Nephron progenitor cell (in vitro differentiated cells): ENCODE data around the gene HMOX1.

Source experiments
- DNase-seq: peaks from one replicate; pipeline ENCODE4 v3.0.0; 2021
- H3K27ac Mint-ChIP-seq: 2 replicates; pipeline ENCODE4 v1.8.0; 2021; ENCODE audit warnings: mild to moderate bottlenecking, moderate library complexity, mixed read lengths
- H3K27me3 Mint-ChIP-seq: 2 replicates; pipeline ENCODE4 v1.8.0; 2021; ENCODE audit warnings: mild to moderate bottlenecking, low read depth, mixed read lengths; ENCODE audit not compliant: poor library complexity
- H3K36me3 Mint-ChIP-seq: 2 replicates; pipeline ENCODE4 v1.8.0; 2021; ENCODE audit warnings: low read depth, mixed read lengths
- H3K4me1 Mint-ChIP-seq: 2 replicates; pipeline ENCODE4 v1.8.0; 2021; ENCODE audit warnings: mixed read lengths
- H3K4me3 Mint-ChIP-seq: 2 replicates; pipeline ENCODE4 v1.8.0; 2021; ENCODE audit warnings: mild to moderate bottlenecking, moderate library complexity, mixed read lengths
- H3K9me3 Mint-ChIP-seq: 2 replicates; pipeline ENCODE4 v1.8.0; 2021; ENCODE audit warnings: mild to moderate bottlenecking, moderate library complexity, mixed read lengths
- CTCF ChIP-seq: fragments of 200-600 bp; sonication (generic); IDR thresholded peaks from 2 replicates; pipeline ENCODE4 v1.5.0; 2021; ENCODE audit warnings: antibody characterized with exemption

HMOX1 gene

DNA sequence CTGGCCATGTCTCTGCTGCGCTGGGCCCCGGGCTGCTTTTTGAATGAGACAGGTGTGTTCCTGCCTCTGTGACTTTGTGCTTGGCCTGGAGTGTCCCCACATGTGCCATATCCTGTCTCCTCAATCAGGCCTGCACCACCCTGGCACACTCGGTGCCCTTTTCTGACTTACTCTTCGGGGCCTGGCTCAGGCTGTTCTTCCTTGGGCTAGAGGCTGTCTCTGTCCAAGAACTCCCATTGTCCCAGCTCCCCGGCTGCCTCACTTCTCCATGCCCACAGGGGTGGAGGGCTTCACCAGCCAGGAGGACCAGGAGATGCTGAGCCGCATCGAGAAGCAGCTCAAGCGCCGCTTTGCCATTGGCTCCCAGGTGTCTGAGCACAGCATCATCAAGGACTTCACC lies 42.0 kb downstream of the HMOX1 start:
- no peak for DNase-seq
- H3K27ac Mint-ChIP-seq, result peak overlapping the region; percentile 83
- peaks cover 36% of the 10 kb centered on the region for H3K4me1 Mint-ChIP-seq
- no peak overlapping the region for H3K4me3 Mint-ChIP-seq
- TF ChIP-seq CTCF, result no peak
- no peaks in the 10 kb centered on the region for H3K9me3 Mint-ChIP-seq
- H3K36me3 Mint-ChIP-seq, result peaks cover 41% of the 10 kb centered on the region
- no peaks in the 10 kb centered on the region for H3K27me3 Mint-ChIP-seq

- Mint-ChIP-seq H3K36me3 (peaks cover 39% of the 10 kb centered on the region), H3K4me3 (no peak overlapping the region), H3K9me3 (no peaks in the 10 kb centered on the region), H3K4me1 (peaks cover 36% of the 10 kb centered on the region), H3K27me3 (no peaks in the 10 kb centered on the region), H3K27ac (peak overlapping the region; percentile 94)
- no peak for DNase-seq
- TF ChIP-seq CTCF, result no peak
These were observed 43.2 kb downstream of the HMOX1 start for GRCh38 chr22:35424081-35424480.

- Mint-ChIP-seq H3K9me3 (no peaks in the 10 kb centered on the region), H3K36me3 (peaks cover 32% of the 10 kb centered on the region), H3K4me3 (peak overlapping the region; percentile 29), H3K27me3 (no peaks in the 10 kb centered on the region), H3K27ac (peak overlapping the region; percentile 94), H3K4me1 (peaks cover 36% of the 10 kb centered on the region)
- TF ChIP-seq CTCF, result no peak
- DNase-seq, result no peak
These were observed 43.9 kb downstream of the HMOX1 start for GRCh38 chr22:35424761-35425160.

GRCh38 chr22:35425546-35425945 lies 44.6 kb downstream of the HMOX1 start:
- no peaks in the 10 kb centered on the region for H3K9me3 Mint-ChIP-seq
- no peak overlapping the region for H3K4me3 Mint-ChIP-seq
- peak overlapping the region; percentile 99 for H3K27ac Mint-ChIP-seq
- peaks cover 36% of the 10 kb centered on the region for H3K4me1 Mint-ChIP-seq
- H3K27me3 Mint-ChIP-seq, result no peaks in the 10 kb centered on the region
- no peak for DNase-seq
- TF ChIP-seq CTCF, result no peak
- H3K36me3 Mint-ChIP-seq, result peaks cover 31% of the 10 kb centered on the region

- H3K27ac Mint-ChIP-seq, result peak overlapping the region; percentile 99
- H3K36me3 Mint-ChIP-seq, result peaks cover 34% of the 10 kb centered on the region
- H3K27me3 Mint-ChIP-seq, result no peaks in the 10 kb centered on the region
- H3K4me1 Mint-ChIP-seq, result peaks cover 36% of the 10 kb centered on the region
- DNase-seq, result peak; percentile 50
- no peak for TF ChIP-seq CTCF
- no peaks in the 10 kb centered on the region for H3K9me3 Mint-ChIP-seq
- peak overlapping the region; percentile 58 for H3K4me3 Mint-ChIP-seq
These were observed 45.3 kb downstream of the HMOX1 start for GRCh38 chr22:35425971-35426800.

DNA sequence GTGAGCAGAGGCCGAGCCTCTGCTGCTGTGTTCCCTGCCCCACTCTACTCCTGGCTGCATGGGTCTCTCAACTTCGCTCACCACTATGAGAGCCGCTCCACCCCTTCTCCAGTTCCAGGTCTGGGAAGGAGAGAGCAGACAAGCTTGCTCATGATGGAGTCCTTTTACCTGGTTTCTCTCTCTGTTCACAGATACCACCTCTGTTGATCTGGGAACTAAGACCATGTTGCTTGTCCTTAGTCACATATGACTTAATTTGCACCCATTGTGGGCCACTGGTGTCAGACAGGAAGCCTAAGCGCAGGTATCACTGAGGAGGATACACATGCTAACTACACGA lies 45.9 kb downstream of the HMOX1 start:
- Mint-ChIP-seq H3K4me1 (peaks cover 36% of the 10 kb centered on the region), H3K36me3 (peaks cover 33% of the 10 kb centered on the region), H3K4me3 (peak overlapping the region; percentile 58), H3K9me3 (peaks cover under 1% of the 10 kb centered on the region), H3K27me3 (no peaks in the 10 kb centered on the region), H3K27ac (peak overlapping the region; percentile 99)
- DNase-seq, result no peak
- no peak for TF ChIP-seq CTCF
